Rectal smooth muscle tissue (tissue), 1 donor: ENCODE data around the gene LIN9.

Experiments used
- H3K27ac ChIP-seq: one replicate; pipeline ENCODE4 v1.7.0; 2013; ENCODE audit warnings: low read depth, low read length, inconsistent platforms
- H3K27me3 ChIP-seq: one replicate; pipeline ENCODE4 v1.7.0; 2013; ENCODE audit warnings: low read length; ENCODE audit not compliant: control insufficient read depth, insufficient read depth
- H3K36me3 ChIP-seq: one replicate; pipeline ENCODE4 v1.7.0; 2013; ENCODE audit warnings: low read length; ENCODE audit not compliant: control insufficient read depth, insufficient read depth
- H3K4me1 ChIP-seq: one replicate; pipeline ENCODE4 v1.7.0; 2013; ENCODE audit warnings: low read length; ENCODE audit not compliant: control insufficient read depth, insufficient read depth
- H3K4me3 ChIP-seq: one replicate; pipeline ENCODE4 v1.7.0; 2013; ENCODE audit warnings: low read length
- H3K9ac ChIP-seq: one replicate; pipeline ENCODE4 v1.7.0; 2013; ENCODE audit warnings: low read length

Gene LIN9

GRCh38 chr1:226308723-226309397, at the start of gene LIN9:
LIN9 (minus strand) TSS chr1:226309164; CDS start chr1:226309139, 25 bp downstream.
- peak within 1 kb of the TSS; percentile 89 for H3K4me3 ChIP-seq
- no peaks in the 10 kb centered on the region for H3K36me3 ChIP-seq
- peaks cover 2% of the 10 kb centered on the region for H3K4me1 ChIP-seq
- no peaks in the 10 kb centered on the region for H3K27me3 ChIP-seq
- peak within 1 kb of the TSS; percentile 66 for H3K27ac ChIP-seq
- H3K9ac ChIP-seq, result peak within 1 kb of the TSS; percentile 70

GRCh38 chr1:226357416-226357815, 48.5 kb upstream of the LIN9 start:
- no peak overlapping the region for H3K9ac ChIP-seq
- no peak overlapping the region for H3K27ac ChIP-seq
- H3K36me3 ChIP-seq, result peaks cover 21% of the 10 kb centered on the region
- H3K4me3 ChIP-seq, result no peak overlapping the region
- H3K27me3 ChIP-seq, result no peaks in the 10 kb centered on the region
- peaks cover 4% of the 10 kb centered on the region for H3K4me1 ChIP-seq

GRCh38 chr1:226355669-226356551, 46.9 kb upstream of the LIN9 start:
- Histone ChIP-seq H3K4me3 (no peak overlapping the region), H3K27ac (no peak overlapping the region), H3K27me3 (no peaks in the 10 kb centered on the region), H3K9ac (no peak overlapping the region), H3K4me1 (peaks cover 4% of the 10 kb centered on the region), H3K36me3 (peaks cover 9% of the 10 kb centered on the region)

- no peak overlapping the region for H3K27ac ChIP-seq
- no peak overlapping the region for H3K4me3 ChIP-seq
- peaks cover 4% of the 10 kb centered on the region for H3K4me1 ChIP-seq
- peaks cover 5% of the 10 kb centered on the region for H3K36me3 ChIP-seq
- no peak overlapping the region for H3K9ac ChIP-seq
- no peaks in the 10 kb centered on the region for H3K27me3 ChIP-seq
Observed at GRCh38 chr1:226355016-226355415, 46.1 kb upstream of the LIN9 start.

- H3K9ac ChIP-seq, result no peak overlapping the region
- no peak overlapping the region for H3K27ac ChIP-seq
- peaks cover 4% of the 10 kb centered on the region for H3K4me1 ChIP-seq
- H3K4me3 ChIP-seq, result no peak overlapping the region
- peaks cover under 1% of the 10 kb centered on the region for H3K36me3 ChIP-seq
- no peaks in the 10 kb centered on the region for H3K27me3 ChIP-seq
Observed at GRCh38 chr1:226353698-226354525, 44.9 kb upstream of the LIN9 start.

GRCh38 chr1:226351709-226352108, 42.7 kb upstream of the LIN9 start:
- no peaks in the 10 kb centered on the region for H3K36me3 ChIP-seq
- H3K9ac ChIP-seq, result no peak overlapping the region
- H3K27me3 ChIP-seq, result no peaks in the 10 kb centered on the region
- H3K4me3 ChIP-seq, result no peak overlapping the region
- H3K4me1 ChIP-seq, result peaks cover 4% of the 10 kb centered on the region
- no peak overlapping the region for H3K27ac ChIP-seq

- Histone ChIP-seq H3K4me3 (no peak overlapping the region), H3K36me3 (no peaks in the 10 kb centered on the region), H3K9ac (no peak overlapping the region), H3K27ac (no peak overlapping the region), H3K4me1 (no peaks in the 10 kb centered on the region), H3K27me3 (no peaks in the 10 kb centered on the region)
Observed at GRCh38 chr1:226350519-226350865, 41.5 kb upstream of the LIN9 start.

GRCh38 chr1:226349801-226350518, 41.0 kb upstream of the LIN9 start:
- no peak overlapping the region for H3K4me3 ChIP-seq
- H3K27ac ChIP-seq, result no peak overlapping the region
- H3K9ac ChIP-seq, result no peak overlapping the region

GRCh38 chr1:226349081-226349480, 40.1 kb upstream of the LIN9 start:
- Histone ChIP-seq H3K4me1 (no peaks in the 10 kb centered on the region), H3K36me3 (no peaks in the 10 kb centered on the region), H3K27me3 (no peaks in the 10 kb centered on the region), H3K9ac (no peak overlapping the region), H3K4me3 (no peak overlapping the region), H3K27ac (no peak overlapping the region)

More at GRCh38 chr1:226349801-226350518, 41.0 kb upstream of the LIN9 start:
- Histone ChIP-seq H3K4me1 (no peaks in the 10 kb centered on the region), H3K36me3 (no peaks in the 10 kb centered on the region), H3K27me3 (no peaks in the 10 kb centered on the region)

GRCh38 chr1:226344441-226345259, 35.7 kb upstream of the LIN9 start:
- H3K27ac ChIP-seq, result no peak overlapping the region

GRCh38 chr1:226342656-226343055, 33.7 kb upstream of the LIN9 start:
- H3K9ac ChIP-seq, result no peak overlapping the region
- H3K27ac ChIP-seq, result no peak overlapping the region
- H3K4me1 ChIP-seq, result no peaks in the 10 kb centered on the region
- H3K36me3 ChIP-seq, result no peaks in the 10 kb centered on the region
- H3K4me3 ChIP-seq, result no peak overlapping the region
- H3K27me3 ChIP-seq, result no peaks in the 10 kb centered on the region

More at GRCh38 chr1:226344441-226345259, 35.7 kb upstream of the LIN9 start:
- Histone ChIP-seq H3K9ac (no peak overlapping the region), H3K36me3 (no peaks in the 10 kb centered on the region), H3K4me1 (no peaks in the 10 kb centered on the region), H3K27me3 (no peaks in the 10 kb centered on the region), H3K4me3 (no peak overlapping the region)
